Mucosa of rectum (tissue), 2 donors: Measurements from ENCODE around the gene PIGK.
"Not testable (repeated sequence)": the region's sequence is repeated elsewhere in the genome, so short reads cannot be mapped to it uniquely, and the experiment has no call there.

Experiments
- H3K27ac ChIP-seq, 2 donors: one replicate each; pipeline ENCODE4 v1.7.0; 2013; ENCODE audit warnings: inconsistent platforms in 2 of 2, low read depth in 2 of 2, low read length in 2 of 2
- H3K27me3 ChIP-seq, 2 donors: one replicate each; pipeline ENCODE4 v1.7.0; 2013; ENCODE audit warnings: low read length in 2 of 2; ENCODE audit not compliant: control insufficient read depth in 2 of 2, insufficient read depth in 2 of 2
- H3K36me3 ChIP-seq, 2 donors: one replicate each; pipeline ENCODE4 v1.7.0; 2013; ENCODE audit warnings: low read length in 2 of 2; ENCODE audit not compliant: control insufficient read depth in 2 of 2, insufficient read depth in 2 of 2
- H3K4me1 ChIP-seq, 2 donors: one replicate each; pipeline ENCODE4 v1.7.0; 2013; ENCODE audit warnings: low read length in 2 of 2, mild to moderate bottlenecking in 1 of 2; ENCODE audit not compliant: control insufficient read depth in 2 of 2, insufficient read depth in 2 of 2
- H3K4me3 ChIP-seq, 2 donors: one replicate each; pipeline ENCODE4 v1.7.0; 2013; ENCODE audit warnings: low read length in 2 of 2
- H3K9ac ChIP-seq, 2 donors: one replicate each; pipeline ENCODE4 v1.7.0; 2013; ENCODE audit warnings: low read length in 2 of 2, low read depth in 1 of 2, mild to moderate bottlenecking in 1 of 2
- H3K9me3 ChIP-seq, 2 donors: one replicate each; pipeline ENCODE4 v1.7.0; 2013; ENCODE audit warnings: low read length in 2 of 2; ENCODE audit not compliant: control insufficient read depth in 2 of 2
- donor health status: healthy.
- donor health status: Normal muscosa, but diverticular disease.

Gene PIGK

GRCh38 chr1:77164434-77164944, 54.7 kb downstream of the PIGK start:
- Histone ChIP-seq H3K9me3 (no peaks in the 10 kb centered on the region), H3K4me1 (no peaks in the 10 kb centered on the region), H3K36me3 (peaks cover 2 to 5% of the 10 kb centered on the region in 2 donors), H3K27me3 (no peaks in the 10 kb centered on the region), H3K9ac (no peak overlapping the region), H3K4me3 (no peak overlapping the region), H3K27ac (no peak overlapping the region)

- not testable (repeated sequence) for H3K9ac ChIP-seq, H3K4me1 ChIP-seq, H3K36me3 ChIP-seq, H3K4me3 ChIP-seq, H3K27ac ChIP-seq, H3K9me3 ChIP-seq, H3K27me3 ChIP-seq
These were observed 59.5 kb downstream of the PIGK start for GRCh38 chr1:77159706-77160105.

GRCh38 chr1:77156214-77156613, 63.0 kb downstream of the PIGK start:
- Histone ChIP-seq H3K9ac (no peak overlapping the region), H3K36me3 (no peaks in the 10 kb centered on the region), H3K27ac (no peak overlapping the region), H3K27me3 (no peaks in the 10 kb centered on the region), H3K4me3 (no peak overlapping the region), H3K9me3 (no peaks in the 10 kb centered on the region), H3K4me1 (no peaks in the 10 kb centered on the region)

GRCh38 chr1:77146270-77146669, 73.0 kb downstream of the PIGK start:
- Histone ChIP-seq H3K9ac (no peak overlapping the region), H3K27ac (no peak overlapping the region), H3K36me3 (no peaks in the 10 kb centered on the region), H3K4me3 (no peak overlapping the region), H3K9me3 (no peaks in the 10 kb centered on the region), H3K27me3 (no peaks in the 10 kb centered on the region), H3K4me1 (no peaks in the 10 kb centered on the region)

GRCh38 chr1:77143529-77144121, 75.6 kb downstream of the PIGK start:
- Histone ChIP-seq H3K27ac (no peak overlapping the region), H3K36me3 (no peaks in the 10 kb centered on the region), H3K4me3 (no peak overlapping the region), H3K9me3 (no peaks in the 10 kb centered on the region), H3K4me1 (no peaks in the 10 kb centered on the region), H3K27me3 (no peaks in the 10 kb centered on the region), H3K9ac (no peak overlapping the region)

- Histone ChIP-seq H3K9me3 (no peaks in the 10 kb centered on the region), H3K36me3 (no peaks in the 10 kb centered on the region), H3K9ac (no peak overlapping the region), H3K4me3 (no peak overlapping the region), H3K4me1 (no peaks in the 10 kb centered on the region), H3K27me3 (no peaks in the 10 kb centered on the region), H3K27ac (no peak overlapping the region)
These were observed 79.8 kb downstream of the PIGK start for GRCh38 chr1:77139389-77139788.

- Histone ChIP-seq H3K9me3 (no peaks in the 10 kb centered on the region), H3K27me3 (no peaks in the 10 kb centered on the region), H3K4me3 (no peak overlapping the region), H3K9ac (no peak overlapping the region), H3K4me1 (no peaks in the 10 kb centered on the region), H3K27ac (no peak overlapping the region), H3K36me3 (no peaks in the 10 kb centered on the region)
These were observed 84.9 kb downstream of the PIGK start for GRCh38 chr1:77134359-77134758.

- no peak overlapping the region for H3K4me3 ChIP-seq
- H3K9me3 ChIP-seq, result no peaks in the 10 kb centered on the region
- no peaks in the 10 kb centered on the region for H3K36me3 ChIP-seq
- no peaks in the 10 kb centered on the region for H3K27me3 ChIP-seq
- no peaks in the 10 kb centered on the region for H3K4me1 ChIP-seq
- no peak overlapping the region for H3K9ac ChIP-seq
- no peak overlapping the region for H3K27ac ChIP-seq
These were observed 85.4 kb downstream of the PIGK start for GRCh38 chr1:77133731-77134358.

GRCh38 chr1:77126307-77126706, 92.9 kb downstream of the PIGK start:
- Histone ChIP-seq H3K9ac (no peak overlapping the region), H3K27ac (no peak overlapping the region), H3K4me1 (no peaks in the 10 kb centered on the region), H3K9me3 (no peaks in the 10 kb centered on the region), H3K27me3 (no peaks in the 10 kb centered on the region), H3K36me3 (no peaks in the 10 kb centered on the region), H3K4me3 (no peak overlapping the region)

GRCh38 chr1:77121503-77121902, 97.7 kb downstream of the PIGK start:
- H3K4me1 ChIP-seq, result no peaks in the 10 kb centered on the region
- no peaks in the 10 kb centered on the region for H3K9me3 ChIP-seq
- H3K4me3 ChIP-seq, result no peak overlapping the region
- no peak overlapping the region for H3K27ac ChIP-seq
- no peak overlapping the region for H3K9ac ChIP-seq
- H3K27me3 ChIP-seq, result no peaks in the 10 kb centered on the region
- H3K36me3 ChIP-seq, result no peaks in the 10 kb centered on the region
